ENCODE data around the gene SARDH. TPM values are rescaled to one million over a fixed set of nuclear protein-coding genes. Genes with fewer than 3 reads are reported as not detected.

The SARDH gene
- total and polyA plus RNA-seq, 2 of the 13 experiments (the other 11 are each of a cell fraction or from before 2014, with no cell fraction given): 11.6 to 34.9 TPM

DNA sequence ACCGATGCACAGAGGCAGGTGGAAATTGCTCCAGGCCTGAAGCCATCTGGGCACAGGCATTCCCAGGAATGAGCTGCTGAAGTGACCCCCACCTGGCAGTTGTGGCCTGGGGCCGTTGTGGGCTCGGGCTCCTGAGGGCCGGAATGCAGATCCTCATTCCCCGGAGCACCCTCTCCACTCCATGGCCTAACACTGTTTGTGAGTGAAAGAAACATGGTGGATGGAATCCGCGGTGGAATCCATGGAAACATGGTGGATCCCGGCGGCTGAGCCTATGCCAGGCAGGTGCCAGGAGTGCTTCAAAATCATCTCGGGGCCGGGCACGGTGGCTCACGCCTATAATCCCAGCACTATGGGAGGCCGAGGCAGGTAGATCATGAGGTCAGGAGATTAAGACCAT is 3.6 kb upstream of the SARDH start (continued):
- TF ChIP-seq TBX3 (IDR thresholded peaks at IDR 0.05; ENCODE audit: borderline replicate concordance) (no peak), ZNF484 (CRISPR knock-in tag; IDR thresholded peaks at IDR 0.05; ENCODE audit: borderline replicate concordance, low read depth) (no peak), FLYWCH1 (CRISPR knock-in tag; IDR thresholded peaks at IDR 0.05) (no peak)

DNA sequence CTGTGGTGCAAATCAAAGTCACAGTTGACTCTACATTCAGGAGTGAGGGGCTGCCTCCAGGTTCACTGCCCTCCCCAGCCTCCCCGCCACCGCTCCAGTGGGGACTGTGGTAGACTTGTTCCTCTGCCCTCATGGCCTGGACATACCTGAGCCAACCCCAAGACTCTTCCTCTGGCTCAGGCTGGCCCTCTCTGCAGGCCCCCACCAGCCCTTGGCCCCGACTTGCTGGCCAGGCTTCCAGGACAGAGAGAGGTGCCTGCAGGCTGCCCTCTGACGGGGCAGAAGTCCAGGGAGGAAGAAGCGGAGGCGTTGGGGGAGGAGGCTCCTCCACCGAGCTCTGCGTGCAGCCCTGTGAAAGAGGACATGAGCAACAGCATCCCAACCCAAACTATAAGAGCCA is 2.8 kb upstream of the SARDH start:
- FAIRE-seq (no peak), DNase-seq (ENCODE audit: low spot score) (no peak), ATAC-seq (no peak)
- no TSS peak for BruUV-seq (replicated peaks)
- WGBS (ENCODE audit: low lambda C conversion rate): 90% methylated on average over 6 of the region's 8 CpGs
- H2AFZ ChIP-seq (ENCODE audit: low read length): no peak overlapping the region
- H3K27ac ChIP-seq (ENCODE audit: extremely low read length, insufficient read depth, low read length): peak overlapping the region; percentile 97
- TF ChIP-seq HOXD1 (CRISPR knock-in tag; IDR thresholded peaks at IDR 0.05): no peak
- TF ChIP-seq ZNF350 (CRISPR knock-in tag; IDR thresholded peaks at IDR 0.05; ENCODE audit: borderline replicate concordance, low read depth): 0 out of 2 replicates have a peak, but pooled peaks have one; percentile 31
- no peaks in the 10 kb centered on the region for H4K20me1 ChIP-seq (ENCODE audit: insufficient read depth, low read length)
- no peak overlapping the region for H3K4me2 ChIP-seq (ENCODE audit: low read depth, low read length)
- no peaks in the 10 kb centered on the region for H3K27me3 ChIP-seq (ENCODE audit: control insufficient read depth in 1 of 2, insufficient read depth in 2 of 2, low read length in 2 of 2)
- H3K4me3 ChIP-seq (replicated peaks in 1 of 3; ENCODE audit: insufficient read depth in 1 of 3, low read depth in 2 of 3, low read length in 3 of 3): no peak overlapping the region
- intact Hi-C loops (cut with micrococcal nuclease; ENCODE audit: unreplicated experiment): no loop called here
- ChIA-PET POLR2A (interaction anchor here (1.8 to 6.2 kb wide), 3 partner anchors 16 to 27 kb away, joined by 7 to 156 read pairs (median 9); no protein-coding TSS in a partner anchor), CTCF (ENCODE audit: low intra/inter-chr PET ratio, low total read pairs) (no interaction called here)
- H3K9ac ChIP-seq (ENCODE audit: insufficient read depth, low read depth, low read length): no peak overlapping the region
- peaks cover 82% of the 10 kb centered on the region for H3K4me1 ChIP-seq (ENCODE audit: insufficient read depth, low read length)
- in situ Hi-C loops (cut with HindIII; ENCODE audit: extremely low pct_ligation_motif_present, low pct_unique_long_range_greater_than_20kb): loop anchor here (25.0 kb wide), 1 partner anchor 204 kb away; the partner anchor contains the start of gene ADAMTSL2
- peaks cover 5% of the 10 kb centered on the region for H3K79me2 ChIP-seq (ENCODE audit: insufficient read depth, low read length)
- no peaks in the 10 kb centered on the region for H3K36me3 ChIP-seq (replicated peaks in 1 of 2; ENCODE audit: control insufficient read depth in 1 of 2, insufficient read depth in 2 of 2, low read length in 2 of 2)
- H3K9me3 ChIP-seq (ENCODE audit: low read length): no peaks in the 10 kb centered on the region
